ENCODE measurements around the gene GUCY1B1. TPM values are rescaled to one million over a fixed set of nuclear protein-coding genes. Genes with fewer than 3 reads are reported as not detected.

The GUCY1B1 gene
- 1.2 and 3.2 TPM in 2 replicates for total RNA-seq (2014; rRNA removed; shearing (Covaris generic))

DNA sequence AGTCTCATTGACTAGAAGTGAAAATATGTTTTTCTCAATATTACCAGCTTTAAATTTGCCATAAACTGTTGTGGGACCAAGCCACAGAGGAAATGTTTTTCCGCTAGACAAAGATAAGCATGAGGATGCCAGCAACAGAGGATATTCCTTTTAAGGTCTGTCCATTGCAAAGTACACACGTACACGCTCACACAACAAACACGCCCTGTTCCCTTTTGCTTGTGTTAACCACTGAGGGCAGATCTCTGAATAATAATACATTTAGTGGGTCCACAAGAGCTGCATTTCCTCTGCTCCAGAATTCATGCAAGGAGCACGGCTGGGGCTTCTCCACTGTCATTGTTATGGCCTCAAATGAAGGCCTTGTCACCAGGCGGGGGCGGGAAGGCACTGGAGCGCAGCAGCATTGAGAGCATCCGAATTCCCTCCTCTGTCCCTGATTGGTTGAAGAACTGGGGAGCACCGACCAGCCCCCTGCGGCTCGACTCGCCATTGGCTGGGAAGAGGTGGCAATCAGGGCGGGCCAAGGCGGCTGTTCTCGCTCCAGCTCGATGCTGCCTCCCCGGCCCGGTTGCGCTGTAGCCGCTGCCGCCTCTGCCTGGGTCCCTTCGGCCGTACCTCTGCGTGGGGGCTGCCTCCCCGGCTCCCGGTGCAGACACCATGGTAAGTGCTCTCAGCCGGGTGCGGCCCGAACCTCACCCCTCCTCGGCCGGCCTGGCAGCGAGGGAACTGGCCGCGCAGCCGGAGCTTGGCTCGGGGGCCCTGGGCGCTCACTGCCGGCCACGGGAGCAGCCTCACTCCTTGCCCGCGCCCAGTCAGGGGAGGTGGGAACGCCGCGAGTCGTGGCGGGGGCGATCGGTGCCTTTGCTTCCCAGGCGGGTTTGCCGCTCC, at the start of gene GUCY1B1:
Gene GUCY1B1 (plus strand): TSS at position 541 of the 891 bp plus-strand sequence. CDS start 120 bp downstream, at position 661.
- DNase-seq (ENCODE audit: low read depth) = peak; percentile 85

GRCh38 chr4:155709918-155710317, 48.9 kb upstream of the GUCY1B1 start:
- DNase-seq (ENCODE audit: low read depth) = no peak

GRCh38 chr4:155711556-155711955, 47.3 kb upstream of the GUCY1B1 start:
- no peak for DNase-seq (ENCODE audit: low read depth)

- DNase-seq (ENCODE audit: low read depth) = no peak
These were observed 46.0 kb upstream of the GUCY1B1 start for GRCh38 chr4:155712846-155713245.

- DNase-seq (ENCODE audit: low read depth) = no peak
These were observed 44.9 kb upstream of the GUCY1B1 start for GRCh38 chr4:155713911-155714310.

DNA sequence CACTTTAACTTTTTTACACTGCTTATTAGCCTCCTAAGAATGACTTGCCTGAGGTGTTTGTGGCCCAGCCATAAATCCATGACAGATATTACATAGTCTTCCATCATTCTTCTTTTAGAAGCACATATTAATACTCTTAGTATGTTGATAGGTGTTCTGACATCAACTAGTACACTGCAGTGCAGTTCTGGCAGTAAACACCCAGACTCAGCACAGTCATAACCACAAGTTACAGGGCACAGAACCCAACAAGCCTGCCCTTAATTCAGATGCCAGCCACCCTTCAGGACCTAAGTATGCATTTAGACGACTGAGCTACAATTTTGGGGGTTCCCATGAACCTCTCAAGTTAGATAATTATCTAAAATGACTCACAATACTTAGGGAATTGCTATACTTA, 36.5 kb upstream of the GUCY1B1 start:
- DNase-seq (ENCODE audit: low read depth) = peak; percentile 29

GRCh38 chr4:155722816-155723499, 35.9 kb upstream of the GUCY1B1 start:
- DNase-seq (ENCODE audit: low read depth) = peak; percentile 75

- no peak for DNase-seq (ENCODE audit: low read depth)
These were observed 34.1 kb upstream of the GUCY1B1 start for GRCh38 chr4:155724731-155725130.

GRCh38 chr4:155734065-155734464, 24.8 kb upstream of the GUCY1B1 start:
- no peak for DNase-seq (ENCODE audit: low read depth)

DNA sequence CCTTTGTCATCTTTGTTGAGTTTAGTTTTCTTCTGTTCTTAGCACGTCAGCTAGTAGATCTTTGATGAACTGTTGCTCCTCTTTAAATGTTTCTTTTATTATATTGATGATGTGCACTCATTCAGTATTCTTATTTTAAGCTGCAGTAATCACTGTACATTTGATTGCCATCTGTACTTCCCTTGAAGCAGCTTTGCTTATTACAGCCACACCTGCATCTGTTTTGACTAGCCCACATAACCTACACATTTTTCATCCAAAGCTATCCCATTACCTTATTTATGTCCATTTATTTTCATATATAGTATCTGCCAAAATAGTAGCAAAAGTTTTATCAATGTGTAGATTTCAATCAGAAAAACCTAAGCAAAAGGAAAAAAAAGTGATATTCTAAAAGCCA, 23.9 kb upstream of the GUCY1B1 start:
- DNase-seq (ENCODE audit: low read depth) = no peak

- no peak for DNase-seq (ENCODE audit: low read depth)
These were observed 23.3 kb upstream of the GUCY1B1 start for GRCh38 chr4:155735496-155735895.

- DNase-seq (ENCODE audit: low read depth) = no peak
These were observed 20.3 kb upstream of the GUCY1B1 start for GRCh38 chr4:155738548-155738947.

GRCh38 chr4:155741546-155741945, 17.3 kb upstream of the GUCY1B1 start:
- DNase-seq (ENCODE audit: low read depth) = no peak

DNA sequence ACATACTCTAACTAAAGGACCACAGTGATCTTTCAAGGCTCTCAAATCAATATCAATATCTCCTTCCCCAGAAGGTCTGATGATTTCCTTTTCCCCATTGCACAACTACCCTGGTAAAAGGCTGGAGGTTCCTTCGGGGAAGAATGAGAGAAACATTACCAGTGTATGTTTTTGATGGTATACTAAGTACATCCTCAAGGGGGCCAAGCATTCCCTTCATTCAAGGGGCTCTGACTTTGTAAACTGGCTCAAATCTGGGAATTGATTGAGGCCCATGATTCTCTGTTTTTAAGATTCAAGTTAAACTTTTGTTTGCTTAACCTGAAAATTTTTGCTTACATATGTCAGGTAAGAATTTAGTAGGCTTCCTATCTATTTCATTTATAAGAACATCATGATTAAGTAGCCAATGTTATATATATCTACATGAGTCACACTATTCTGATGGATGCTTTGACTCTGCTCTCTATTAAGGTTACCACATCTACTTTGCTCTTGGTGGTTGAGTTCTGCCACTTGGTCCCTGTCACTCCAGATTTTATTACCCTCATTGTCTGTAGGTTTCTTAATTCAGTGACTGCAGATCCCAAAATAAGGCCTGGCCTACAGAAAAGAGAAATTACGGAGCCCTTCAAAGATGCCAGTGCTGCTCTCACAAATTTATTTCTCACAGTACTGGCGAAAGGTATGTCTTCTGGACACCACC, 16.4 kb upstream of the GUCY1B1 start:
- DNase-seq (ENCODE audit: low read depth) = no peak

DNA sequence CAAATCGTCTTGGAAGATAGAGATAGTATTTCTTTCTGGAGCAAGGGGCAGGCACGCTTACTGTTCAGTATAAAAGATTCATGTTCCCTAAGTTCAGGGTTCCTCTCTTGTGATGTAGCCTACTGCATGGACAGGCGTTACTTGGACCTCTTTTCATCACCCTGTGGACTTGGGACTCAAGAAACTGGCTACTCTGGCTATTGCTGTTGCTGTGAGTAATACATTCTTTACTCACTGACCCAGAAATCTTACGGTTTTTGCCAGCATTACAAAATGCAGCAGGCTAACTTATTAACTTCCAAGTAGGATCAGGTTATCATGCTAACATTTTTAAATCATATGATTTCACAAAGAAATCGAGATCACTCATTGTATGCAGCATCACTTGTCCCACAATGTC, 12.8 kb upstream of the GUCY1B1 start:
- peak; percentile 29 for DNase-seq (ENCODE audit: low read depth)

DNA sequence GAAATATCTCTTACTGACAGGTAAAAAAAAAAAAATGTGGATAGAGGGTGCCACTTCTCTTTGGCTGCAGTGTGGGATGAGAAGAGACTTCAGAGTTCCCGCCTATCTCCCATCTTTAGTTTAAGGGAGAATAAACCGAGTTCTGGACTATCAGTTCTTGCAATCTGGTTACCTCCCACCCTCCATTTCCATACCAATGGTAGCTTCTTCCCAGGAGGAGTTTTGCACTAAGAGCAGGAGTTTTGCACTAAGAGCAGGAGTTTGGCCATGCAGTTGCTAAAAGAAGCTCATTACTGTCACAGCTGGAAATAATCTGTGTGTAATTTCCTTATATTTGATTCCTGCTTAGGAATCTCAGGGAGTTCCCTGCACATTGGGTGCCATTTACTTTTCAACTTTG, 10.8 kb upstream of the GUCY1B1 start:
- no peak for DNase-seq (ENCODE audit: low read depth)

- no peak for DNase-seq (ENCODE audit: low read depth)
These were observed 9.8 kb upstream of the GUCY1B1 start for GRCh38 chr4:155749041-155749440.

GRCh38 chr4:155751569-155751968, 7.3 kb upstream of the GUCY1B1 start:
- no peak for DNase-seq (ENCODE audit: low read depth)

- no peak for DNase-seq (ENCODE audit: low read depth)
These were observed 1.0 kb upstream of the GUCY1B1 start for GRCh38 chr4:155757745-155758265.

GRCh38 chr4:155759372-155760252, 791 bp downstream of the GUCY1B1 start:
- peak; percentile 25 for DNase-seq (ENCODE audit: low read depth)

GRCh38 chr4:155761047-155761446, 2.2 kb downstream of the GUCY1B1 start:
- DNase-seq (ENCODE audit: low read depth) = no peak
